Esophagus (tissue), 2 donors: ENCODE measurements around the gene TLDC2. TPM values are rescaled to one million over a fixed set of nuclear protein-coding genes. Genes with fewer than 3 reads are reported as not detected.
"Not testable (repeated sequence)": the region's sequence is repeated elsewhere in the genome, so short reads cannot be mapped to it uniquely, and the experiment has no call there.

ENCODE experiments used
- H3K27ac ChIP-seq, 2 donors: one replicate each; pipeline ENCODE4 v1.5.1; 2013; ENCODE audit warnings: low read depth in 2 of 2, mild to moderate bottlenecking in 2 of 2, inconsistent platforms in 1 of 2, low read length in 1 of 2, moderate library complexity in 1 of 2
- H3K27me3 ChIP-seq, 2 donors: one replicate each; pipeline ENCODE4 v1.6.1; 2013; ENCODE audit warnings: low read length in 2 of 2, control low read depth in 1 of 2, mild to moderate bottlenecking in 1 of 2; ENCODE audit not compliant: insufficient read depth in 2 of 2, control insufficient read depth in 1 of 2
- H3K36me3 ChIP-seq, 2 donors: one replicate each; pipeline ENCODE4 v1.6.1; 2013; ENCODE audit warnings: low read length in 1 of 2; ENCODE audit not compliant: control insufficient read depth in 2 of 2, insufficient read depth in 2 of 2
- H3K4me1 ChIP-seq, 2 donors: one replicate each; pipeline ENCODE4 v1.6.1; 2013; ENCODE audit warnings: low read length in 1 of 2; ENCODE audit not compliant: control insufficient read depth in 2 of 2, insufficient read depth in 2 of 2
- H3K4me3 ChIP-seq, 2 donors: one replicate each; pipeline ENCODE4 v1.5.1; 2013; ENCODE audit warnings: low read length in 2 of 2, mild to moderate bottlenecking in 2 of 2, low read depth in 1 of 2, moderate library complexity in 1 of 2
- H3K9me3 ChIP-seq, 2 donors: one replicate each; pipeline ENCODE4 v1.6.1; 2013; ENCODE audit warnings: mild to moderate bottlenecking in 2 of 2, low read depth in 1 of 2, low read length in 1 of 2, moderate library complexity in 1 of 2; ENCODE audit not compliant: control insufficient read depth in 2 of 2, insufficient read depth in 1 of 2
- WGBS, 2 donors: extraction: QIAGEN DNeasy Blood & Tissue Kit; methylation state at CpG; one replicate each; pipeline ENCODE4 v1.1.7; 2013; 5-methylcytosine and 5-hydroxymethylcytosine counted together
- polyA plus RNA-seq, 2 donors: library from polyadenylated mRNA; stranded (reverse); fragments of 200-250 nt; gene quantifications; one replicate each; pipeline ENCODE4 v1.2.3, GENCODE V29; 2013
- donor health status: healthy with polysubstance abuse.
- donor health status: Bipolar disorder and iron deficiency.

TLDC2 gene
- polyA plus RNA-seq, 2 donors: 0.16 to 0.29 TPM

DNA sequence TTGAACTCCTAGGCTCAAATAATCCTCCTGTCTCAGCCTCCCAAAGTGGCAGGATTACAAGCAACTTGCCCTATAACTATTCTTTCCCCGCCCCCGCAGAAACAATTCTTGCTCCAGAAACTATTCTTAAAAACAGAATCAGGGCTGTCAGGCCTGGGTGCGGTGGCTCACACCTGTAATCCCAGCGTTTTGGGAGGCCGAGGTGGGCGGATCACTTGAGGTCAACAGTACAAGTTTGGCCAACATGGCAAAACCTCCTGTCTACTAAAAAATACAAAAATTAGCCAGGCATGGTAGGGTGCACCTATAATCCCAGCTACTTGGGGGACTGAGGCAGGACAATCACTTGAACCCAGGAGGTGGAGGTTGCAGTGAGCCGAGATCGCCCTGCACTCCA is 44.4 kb downstream of the TLDC2 start:
- Histone ChIP-seq H3K36me3 (peaks cover 0 to 5% of the 10 kb centered on the region in 2 donors), H3K9me3 (no peaks in the 10 kb centered on the region), H3K27me3 (no peaks in the 10 kb centered on the region), H3K4me3 (no peak overlapping the region), H3K27ac (no peak overlapping the region), H3K4me1 (no peaks in the 10 kb centered on the region)
- 89 to 94% methylated on average over 8 of the region's 8 CpGs for WGBS, 2 donors

GRCh38 chr20:36924167-36925045 is 48.5 kb downstream of the TLDC2 start:
- no peak overlapping the region for H3K27ac ChIP-seq
- WGBS, 2 donors: 86 to 89% methylated on average over 9 of the region's 9 CpGs
- no peaks in the 10 kb centered on the region for H3K27me3 ChIP-seq
- H3K36me3 ChIP-seq: peaks cover 0 to 8% of the 10 kb centered on the region in 2 donors
- no peak overlapping the region for H3K4me3 ChIP-seq
- H3K9me3 ChIP-seq: no peaks in the 10 kb centered on the region
- no peaks in the 10 kb centered on the region for H3K4me1 ChIP-seq

GRCh38 chr20:36925234-36925633 is 49.3 kb downstream of the TLDC2 start:
- Histone ChIP-seq H3K27me3 (no peaks in the 10 kb centered on the region), H3K9me3 (no peaks in the 10 kb centered on the region), H3K4me3 (no peak overlapping the region), H3K27ac (no peak overlapping the region), H3K4me1 (no peaks in the 10 kb centered on the region), H3K36me3 (peaks cover 0 to 8% of the 10 kb centered on the region in 2 donors)
- WGBS, 2 donors: 63 to 83% methylated on average over 2 of the region's 2 CpGs

GRCh38 chr20:36926653-36927200 is 50.8 kb downstream of the TLDC2 start:
- 83 to 87% methylated on average over 6 of the region's 6 CpGs for WGBS, 2 donors
- no peak overlapping the region for H3K4me3 ChIP-seq
- H3K36me3 ChIP-seq: peaks cover 0 to 8% of the 10 kb centered on the region in 2 donors
- H3K9me3 ChIP-seq: no peaks in the 10 kb centered on the region
- H3K27ac ChIP-seq: no peak overlapping the region
- H3K27me3 ChIP-seq: no peaks in the 10 kb centered on the region
- H3K4me1 ChIP-seq: no peaks in the 10 kb centered on the region

GRCh38 chr20:36927704-36928103 is 51.8 kb downstream of the TLDC2 start:
- Histone ChIP-seq H3K27ac (no peak overlapping the region), H3K36me3 (peaks cover 0 to 8% of the 10 kb centered on the region in 2 donors), H3K4me3 (no peak overlapping the region), H3K4me1 (no peaks in the 10 kb centered on the region), H3K9me3 (no peaks in the 10 kb centered on the region), H3K27me3 (no peaks in the 10 kb centered on the region)
- WGBS, 2 donors: 81 to 89% methylated on average over 1 of the region's 1 CpG

- H3K27ac ChIP-seq: no peak overlapping the region
- no peaks in the 10 kb centered on the region for H3K27me3 ChIP-seq
- H3K9me3 ChIP-seq: no peaks in the 10 kb centered on the region
- H3K36me3 ChIP-seq: peaks cover 0 to 8% of the 10 kb centered on the region in 2 donors
- 77 to 84% methylated on average over 6 of the region's 6 CpGs for WGBS, 2 donors
- no peaks in the 10 kb centered on the region for H3K4me1 ChIP-seq
- no peak overlapping the region for H3K4me3 ChIP-seq
Observed at GRCh38 chr20:36929290-36929689, 53.4 kb downstream of the TLDC2 start.

- no peak overlapping the region for H3K27ac ChIP-seq
- H3K27me3 ChIP-seq: no peaks in the 10 kb centered on the region
- no peak overlapping the region for H3K4me3 ChIP-seq
- no peaks in the 10 kb centered on the region for H3K4me1 ChIP-seq
- 97 to 98% methylated on average over 6 of the region's 6 CpGs for WGBS, 2 donors
- no peaks in the 10 kb centered on the region for H3K9me3 ChIP-seq
- H3K36me3 ChIP-seq: peaks cover 0 to 8% of the 10 kb centered on the region in 2 donors
Observed at GRCh38 chr20:36929691-36930090, 53.8 kb downstream of the TLDC2 start.

GRCh38 chr20:36932067-36932466 is 56.1 kb downstream of the TLDC2 start:
- 92 to 93% methylated on average over 12 of the region's 12 CpGs for WGBS, 2 donors
- H3K27ac ChIP-seq, H3K27me3 ChIP-seq, H3K4me3 ChIP-seq, H3K36me3 ChIP-seq, H3K4me1 ChIP-seq, H3K9me3 ChIP-seq: not testable (repeated sequence)

DNA sequence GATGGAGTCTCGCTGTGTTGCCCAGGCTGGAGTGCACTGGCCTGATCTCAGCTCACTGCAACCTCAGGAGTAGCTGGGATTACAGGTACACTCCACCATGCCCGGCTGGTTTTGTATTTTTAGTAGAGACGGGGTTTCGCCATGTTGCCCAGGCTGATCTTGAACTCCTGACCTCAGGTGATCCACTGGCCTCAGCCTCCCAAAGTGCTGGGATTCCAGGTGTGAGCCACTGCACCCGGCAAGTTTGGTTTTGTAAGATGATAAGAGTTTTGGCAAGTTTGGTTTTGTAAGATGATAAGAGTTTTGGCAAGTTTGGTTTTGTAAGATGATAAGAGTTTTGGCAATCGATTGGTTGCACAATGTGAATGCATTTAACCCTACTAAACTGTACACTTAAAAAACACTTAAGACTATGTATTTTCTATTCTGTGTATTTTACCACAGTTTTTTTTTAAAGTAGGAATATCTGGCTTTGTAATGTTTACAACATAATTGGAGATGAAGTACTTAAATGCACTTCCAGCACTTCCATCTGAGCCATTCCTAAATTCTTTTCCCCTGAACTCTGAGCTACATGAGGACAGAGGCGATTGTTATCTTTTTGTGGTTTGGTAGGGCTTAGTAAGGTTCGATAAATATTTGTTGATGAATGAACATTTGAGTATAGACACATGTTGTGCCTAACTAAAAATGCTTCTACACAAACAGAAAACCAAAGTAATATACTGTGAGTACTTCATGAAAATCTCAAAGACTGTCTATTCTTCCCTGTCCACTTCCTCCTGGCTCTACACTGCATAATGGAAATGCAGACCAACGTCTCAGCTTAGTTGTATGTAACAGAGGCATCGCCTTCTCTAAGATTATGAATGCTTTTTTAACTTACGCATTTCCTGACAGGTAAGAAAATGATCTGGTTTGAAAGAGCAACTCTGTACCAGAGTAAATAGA is 56.8 kb downstream of the TLDC2 start:
- H3K4me1 ChIP-seq: no peaks in the 10 kb centered on the region
- H3K36me3 ChIP-seq: peaks cover 0 to 5% of the 10 kb centered on the region in 2 donors
- 68 to 73% methylated on average over 11 of the region's 11 CpGs for WGBS, 2 donors
- H3K27ac ChIP-seq: no peak overlapping the region
- no peak overlapping the region for H3K4me3 ChIP-seq
- no peaks in the 10 kb centered on the region for H3K27me3 ChIP-seq
- no peaks in the 10 kb centered on the region for H3K9me3 ChIP-seq
